ENCODE measurements around the gene SARS1.

Gene SARS1

GRCh38 chr1:109250454-109251276 is 36.9 kb downstream of the SARS1 start:
- no peak for DNase-seq (ENCODE audit: low read depth)

- DNase-seq (ENCODE audit: low read depth) = no peak
These were observed 37.8 kb downstream of the SARS1 start for GRCh38 chr1:109251277-109252166.

- DNase-seq (ENCODE audit: low read depth) = no peak
These were observed 38.6 kb downstream of the SARS1 start for GRCh38 chr1:109252167-109252892.

- DNase-seq (ENCODE audit: low read depth) = no peak
These were observed 39.4 kb downstream of the SARS1 start for GRCh38 chr1:109252893-109253802.

- DNase-seq (ENCODE audit: low read depth) = no peak
These were observed 40.3 kb downstream of the SARS1 start for GRCh38 chr1:109253803-109254620.

GRCh38 chr1:109254621-109255096 is 40.9 kb downstream of the SARS1 start:
- DNase-seq (ENCODE audit: low read depth) = no peak

- DNase-seq (ENCODE audit: low read depth) = no peak
These were observed 41.5 kb downstream of the SARS1 start for GRCh38 chr1:109255097-109255651.

- DNase-seq (ENCODE audit: low read depth) = no peak
These were observed 42.0 kb downstream of the SARS1 start for GRCh38 chr1:109255678-109256077.

GRCh38 chr1:109256085-109256484 is 42.4 kb downstream of the SARS1 start:
- DNase-seq (ENCODE audit: low read depth) = no peak

- DNase-seq (ENCODE audit: low read depth) = no peak
These were observed 43.4 kb downstream of the SARS1 start for GRCh38 chr1:109256971-109257681.

- no peak for DNase-seq (ENCODE audit: low read depth)
These were observed 44.1 kb downstream of the SARS1 start for GRCh38 chr1:109257682-109258421.

- no peak for DNase-seq (ENCODE audit: low read depth)
These were observed 45.1 kb downstream of the SARS1 start for GRCh38 chr1:109258481-109259466.

GRCh38 chr1:109259674-109260557 is 46.2 kb downstream of the SARS1 start:
- no peak for DNase-seq (ENCODE audit: low read depth)

- no peak for DNase-seq (ENCODE audit: low read depth)
These were observed 47.3 kb downstream of the SARS1 start for GRCh38 chr1:109261006-109261405.

- no peak for DNase-seq (ENCODE audit: low read depth)
These were observed 47.9 kb downstream of the SARS1 start for GRCh38 chr1:109261578-109261977.
